GM12878 (cell line): Measurements from ENCODE around the gene ST3GAL5. TPM values are rescaled to one million over a fixed set of nuclear protein-coding genes. Genes with fewer than 3 reads are reported as not detected.

Experiments used
- ATAC-seq: fragments of 200-7000 bp; cut with Tn5 transposase; 3 replicates; pipeline ENCODE4 v1.9.1; 2020; ENCODE audit warnings: mild to moderate bottlenecking, moderate library complexity
- BruUV-seq: library from RNA; stranded (reverse); fragments of 400-500 nt; replicated peaks from 2 replicates; lab custom pipeline; 2021; lab: Mats Ljungman, UMichigan
- CTCF ChIA-PET: fragments of 300-600 bp; sonication (Branson Sonifier 250); formaldehyde crosslinking; extraction: SDS; loops from one replicate; lab custom pipeline; 2021; ENCODE audit warnings: inconsistent platforms; lab: Yijun Ruan, JAX
- POLR2A ChIA-PET: fragments of 350-600 bp; formaldehyde crosslinking; extraction: SDS; loops from one replicate; lab custom pipeline; 2021; ENCODE audit warnings: inconsistent platforms; lab: Charles Lee
- RAD21 ChIA-PET: fragments of 300-600 bp; sonication (Branson Sonifier 250); formaldehyde crosslinking; loops from one replicate; lab custom pipeline; 2023; ENCODE audit warnings: antibody characterized with exemption; ENCODE audit not compliant: unreplicated experiment; lab: Charles Lee
- SMC1A ChIA-PET: fragments of 300-600 bp; sonication (Branson Sonifier 250); formaldehyde crosslinking; loops from one replicate; lab custom pipeline; 2023; ENCODE audit not compliant: unreplicated experiment, uncharacterized antibody; lab: Charles Lee
- DNase-seq: peaks from one replicate; pipeline ENCODE4 v3.0.0-alpha.2; 2011; ENCODE audit warnings: low read depth, low spot score
- FAIRE-seq: peaks from 3 replicates; lab custom pipeline; 2011; peaks lifted over from hg19 to GRCh38; lab: Jason Lieb, UNC
- H2AFZ ChIP-seq: 2 replicates; pipeline ENCODE4 v1.6.0; 2011; ENCODE audit warnings: low read depth, low read length, control low read depth; ENCODE audit not compliant: control insufficient read depth
- H3K27ac ChIP-seq: 2 replicates; pipeline ENCODE4 v1.5.1; 2011; ENCODE audit warnings: control low read depth; ENCODE audit not compliant: control insufficient read depth, insufficient read depth
- H3K27me3 ChIP-seq, 2 experiments: replicated peaks in 1 of 2; 2 replicates each; pipeline versions ENCODE4 v1.6.0 to v1.6.1; 2011; ENCODE audit warnings: low read length in 1 of 2; ENCODE audit not compliant: control insufficient read depth in 2 of 2, insufficient read depth in 2 of 2
- H3K36me3 ChIP-seq, 2 experiments: 2 replicates each; pipeline ENCODE4 v1.5.1; 2011; ENCODE audit warnings: low read length in 1 of 2; ENCODE audit not compliant: control insufficient read depth in 2 of 2, insufficient read depth in 2 of 2
- H3K4me1 ChIP-seq: 2 replicates; pipeline ENCODE4 v1.6.1; 2011; ENCODE audit warnings: mild to moderate bottlenecking, low read length, moderate library complexity, mixed read lengths; ENCODE audit not compliant: control insufficient read depth, insufficient read depth
- H3K4me2 ChIP-seq: 2 replicates; pipeline ENCODE4 v1.6.0; 2011; ENCODE audit warnings: control low read depth; ENCODE audit not compliant: control insufficient read depth, insufficient read depth
- H3K4me3 ChIP-seq: fragments of 200-600 bp; sonication (generic); 2 replicates; pipeline ENCODE4 v1.5.1; 2016
- H3K79me2 ChIP-seq: 2 replicates; pipeline ENCODE4 v1.6.0; 2011; ENCODE audit warnings: low read length; ENCODE audit not compliant: control insufficient read depth, insufficient read depth
- H3K9ac ChIP-seq: 2 replicates; pipeline ENCODE4 v1.8.0; 2011; ENCODE audit warnings: low read length, control low read depth, mixed read lengths; ENCODE audit not compliant: control insufficient read depth, insufficient read depth
- H3K9me3 ChIP-seq: replicated peaks from 3 replicates; pipeline ENCODE4 v1.5.1; 2011; ENCODE audit warnings: mild to moderate bottlenecking, low read length; ENCODE audit not compliant: control insufficient read depth, insufficient read depth
- H4K20me1 ChIP-seq: 2 replicates; pipeline ENCODE4 v1.6.0; 2011; ENCODE audit not compliant: control insufficient read depth, insufficient read depth
- BCL11A ChIP-seq: IDR thresholded peaks from 2 replicates; pipeline ENCODE4 v1.6.1; 2011; ENCODE audit warnings: low read depth, low read length
- BRCA1 ChIP-seq: IDR thresholded peaks from 2 replicates; pipeline ENCODE4 v1.6.1; 2011; ENCODE audit warnings: low read depth, low read length, improper control_type of control experiment
- CHD1 ChIP-seq: IDR thresholded peaks from 2 replicates; pipeline ENCODE4 v1.6.1; 2012; ENCODE audit warnings: low read depth, low read length, improper control_type of control experiment
- CTCF ChIP-seq, 3 experiments: IDR thresholded peaks in 2 of 3; conservative IDR thresholded peaks in 1 of 3; 2 replicates each; pipeline ENCODE4 v1.5.1; 2011; ENCODE audit warnings: low read depth in 3 of 3, low read length in 3 of 3, mild to moderate bottlenecking in 3 of 3, control low read depth in 2 of 3, moderate library complexity in 2 of 3, inconsistent platforms in 1 of 3, mixed read lengths in 1 of 3; ENCODE audit not compliant: control insufficient read depth in 2 of 3, insufficient read depth in 1 of 3; ENCODE audit errors: extremely low read depth in 1 of 3
- DPF2 ChIP-seq: fragments of 450-650 bp; IDR thresholded peaks from 2 replicates; pipeline ENCODE4 v1.6.1; 2017; ENCODE audit warnings: mild to moderate bottlenecking
- ETV6 ChIP-seq, 2 experiments: fragments of 450-650 bp in 1 of 2; IDR thresholded peaks in 1 of 2; conservative IDR thresholded peaks in 1 of 2; 2 replicates each; pipeline ENCODE4 v1.6.1; 2014; ENCODE audit warnings: antibody characterized with exemption in 1 of 2, borderline replicate concordance in 1 of 2, low read depth in 1 of 2, mild to moderate bottlenecking in 1 of 2, moderate library complexity in 1 of 2
- IRF5 ChIP-seq: fragments of 450-650 bp; IDR thresholded peaks from 2 replicates; pipeline ENCODE4 v1.6.1; 2017; ENCODE audit warnings: borderline replicate concordance
- PAX5 ChIP-seq: IDR thresholded peaks from 2 replicates; pipeline ENCODE4 v1.6.1; 2011; ENCODE audit warnings: low read depth, low read length, borderline replicate concordance
- RELB ChIP-seq: fragments of 450-650 bp; IDR thresholded peaks from 2 replicates; pipeline ENCODE4 v1.6.1; 2017; ENCODE audit warnings: low read depth, mild to moderate bottlenecking, moderate library complexity
- ZNF274 ChIP-seq: IDR thresholded peaks from one replicate; pipeline ENCODE4 v1.8.0; 2011; ENCODE audit not compliant: insufficient read length, insufficient read depth
- ZZZ3 ChIP-seq: IDR thresholded peaks from 2 replicates; pipeline ENCODE4 v1.6.1; 2011; ENCODE audit warnings: low read depth; ENCODE audit not compliant: control insufficient read depth, insufficient read length
- WGBS: methylation state at CpG from one replicate; pipeline ENCODE4 v1.1.6; 2016; ENCODE audit warnings: low lambda C conversion rate; ENCODE audit not compliant: insufficient replicate concordance, insufficient coverage; ENCODE audit errors: missing lambda C conversion rate; 5-methylcytosine and 5-hydroxymethylcytosine counted together
- in situ Hi-C: fragments of 300-500 bp; cut with MboI; formaldehyde crosslinking; loops from 9 replicates; pipeline ENCODE4 v1.14.3; 2018; ENCODE audit warnings: mixed read lengths
- intact Hi-C: fragments of 100-400 bp; cut with micrococcal nuclease; formaldehyde crosslinking; loops from one replicate; pipeline ENCODE4 v1.14.2; 2022; ENCODE audit not compliant: unreplicated experiment
- polyA plus RNA-seq, 11 experiments: library from polyadenylated mRNA; depleted of rRNA in 4 of 11; unstranded in 6 of 11; stranded (reverse) in 5 of 11; fragments of >200 nt; fragmentation: Nextera tagmentation in 4 of 11; fragmentation: Illumina TruSeq in 1 of 11; extraction: Ambion mirVana in 4 of 11; extraction: Trizol in 1 of 11; gene quantifications; 1 replicate in 1 of 11; 2 replicates in 10 of 11; pipeline versions ENCODE4 v1.2.1 to v1.2.3, GENCODE V29; 2011 to 2016; ENCODE audit warnings: inconsistent platforms in 2 of 11, missing spikeins in 2 of 11, low read depth in 1 of 11
- total RNA-seq, 4 experiments: library from RNA; depleted of rRNA in 3 of 4; stranded (reverse); fragments of >200 nt in 3 of 4; fragmentation: Illumina TruSeq in 1 of 4; extraction: Trizol in 1 of 4; gene quantifications; 2 replicates each; pipeline versions ENCODE4 v1.2.1 to v1.2.3, GENCODE V29; 2013 to 2021

ST3GAL5 gene
- total and polyA plus RNA-seq, 10 of the 15 experiments (the other 5 are each of a cell fraction or from before 2014, with no cell fraction given) = 5.2 to 60.9 (median 10.2) TPM

- 0 out of 4 replicates have a peak, but pooled peaks of 1 of the 2 experiments have one; percentile 11 for TF ChIP-seq ETV6 (conservative IDR thresholded peaks at IDR 0.05 in 1 of 2, IDR thresholded peaks at IDR 0.05 in 1 of 2; ENCODE audit: borderline replicate concordance in 1 of 2, low read depth in 1 of 2)
- 0 out of 2 replicates have a peak, but pooled peaks have one; percentile 43 for TF ChIP-seq PAX5
These were observed 41.7 kb downstream of the ST3GAL5 start (continued) for GRCh38 chr2:85847051-85847588.

- H3K36me3 ChIP-seq = peaks cover 0 to 2% of the 10 kb centered on the region in 2 experiments; a peak in 2 of 4 replicates
- TF ChIP-seq DPF2 = no peak
- TF ChIP-seq RELB = no peak
- TF ChIP-seq CHD1 = no peak
- no peak for TF ChIP-seq IRF5
- TF ChIP-seq CTCF (IDR thresholded peaks at IDR 0.05 in 2 of 3, conservative IDR thresholded peaks at IDR 0.05 in 1 of 3; ENCODE audit: control insufficient read depth in 2 of 3, extremely low read depth in 1 of 3, insufficient read depth in 1 of 3, low read depth in 3 of 3, low read length in 3 of 3) = no peak
- no peak for TF ChIP-seq BCL11A
- TF ChIP-seq ZNF274 = no peak
- no peak for TF ChIP-seq ZZZ3
- TF ChIP-seq BRCA1 = no peak
- TF ChIP-seq, all 136 proteins: peak for 0
- no peak overlapping the region for H2AFZ ChIP-seq
- intact Hi-C loops = no loop called here
- H3K4me1 ChIP-seq = peaks cover 22% of the 10 kb centered on the region
- H3K4me3 ChIP-seq = no peak overlapping the region
- 72% methylated on average over 4 of the region's 4 CpGs for WGBS
- ATAC-seq (no peak), DNase-seq (no peak), FAIRE-seq (no peak)
- H3K79me2 ChIP-seq = no peaks in the 10 kb centered on the region
- no peaks in the 10 kb centered on the region for H4K20me1 ChIP-seq
- H3K27me3 ChIP-seq = no peaks in the 10 kb centered on the region
- CTCF ChIA-PET = interaction anchor here (1.1 to 1.8 kb wide), 2 partner anchors 43 to 44 kb away, joined by 3 to 4 read pairs; no protein-coding TSS in a partner anchor
- H3K9ac ChIP-seq = no peak overlapping the region
- BruUV-seq = no TSS peak
- peaks cover 4% of the 10 kb centered on the region for H3K9me3 ChIP-seq
- RAD21 ChIA-PET = interaction anchor here (2.2 to 10.3 kb wide), 2 partner anchors 16 to 40 kb away, joined by 9 to 99 read pairs; partner anchors contain the start of gene ST3GAL5
- no peak overlapping the region for H3K27ac ChIP-seq
- H3K4me2 ChIP-seq = no peak overlapping the region
- in situ Hi-C loops = no loop called here
- POLR2A ChIA-PET = no interaction called here
- SMC1A ChIA-PET = interaction anchor here (9.4 kb wide), 1 partner anchor 17 kb away, joined by 90 read pairs; no protein-coding TSS in a partner anchor
These were observed 42.4 kb downstream of the ST3GAL5 start for GRCh38 chr2:85846411-85846810.
